A549 (cell line): Measurements from ENCODE around the gene TFDP2.

ENCODE experiments used
- CHD2 ChIP-seq: fragments of 150-350 bp; IDR thresholded peaks from 2 replicates; pipeline ENCODE4 v1.6.1; 2014; ENCODE audit warnings: low read length; ENCODE audit not compliant: partially characterized antibody
- CTCF ChIP-seq: fragments of >200 bp; sonication (Bioruptor Twin); formaldehyde crosslinking; IDR thresholded peaks from 3 replicates; pipeline ENCODE4 v1.5.1; 2016
- EP300 ChIP-seq, 2 experiments: fragments of >200 bp; sonication (Bioruptor Twin); formaldehyde crosslinking; IDR thresholded peaks; 2 replicates in 1 of 2; 3 replicates in 1 of 2; pipeline ENCODE4 v1.6.1; 2016 to 2017
- KDM1A ChIP-seq: fragments of 200-600 bp; sonication (generic); IDR thresholded peaks from 2 replicates; pipeline ENCODE4 v1.6.1; 2016; ENCODE audit warnings: low read depth, mild to moderate bottlenecking
- MAX ChIP-seq: IDR thresholded peaks from 2 replicates; pipeline ENCODE4 v1.6.1; 2012
- NPAS2 ChIP-seq: fragments of 250-450 bp; sonication (Bioruptor Pico); IDR thresholded peaks from 2 replicates; pipeline ENCODE4 v1.8.0; 2022; ENCODE audit warnings: mild to moderate bottlenecking, moderate library complexity, borderline replicate concordance
- POLR2A ChIP-seq: IDR thresholded peaks from 2 replicates; pipeline ENCODE4 v1.6.1; 2012; ENCODE audit warnings: mild to moderate bottlenecking, low read length
- TP53 ChIP-seq: fragments of 250-450 bp; sonication (Bioruptor Pico); IDR thresholded peaks from 2 replicates; pipeline ENCODE4 v1.5.0; 2021; ENCODE audit warnings: mild to moderate bottlenecking, moderate library complexity

- TF ChIP-seq CHD2 = no peak
- no peak for TF ChIP-seq CTCF
- TF ChIP-seq POLR2A = no peak
- no peak for TF ChIP-seq KDM1A
- no peak for TF ChIP-seq TP53
- no peak for TF ChIP-seq MAX
- no peak for TF ChIP-seq NPAS2 (CRISPR knock-in tag)
- TF ChIP-seq EP300 (IDR thresholded peaks at IDR 0.05) = no peak
Observed at GRCh38 chr3:141909408-141909807, 239.9 kb downstream of the TFDP2 start.
